Peyer's patch (tissue), 4 donors: ENCODE measurements around the gene PIP5KL1. TPM values are rescaled to one million over a fixed set of nuclear protein-coding genes. Genes with fewer than 3 reads are reported as not detected.

Experiments
- DNase-seq, 3 donors: peaks; one replicate each; pipeline ENCODE4 v3.0.0-alpha.2; 2017 to 2019
- H3K27ac ChIP-seq, 4 donors: fragments of 200-600 bp; sonication (generic); one replicate each; pipeline ENCODE4 v1.5.1; 2016 to 2019
- H3K27me3 ChIP-seq, 2 donors: fragments of 200-600 bp; sonication (generic); one replicate each; pipeline ENCODE4 v1.5.1; 2019
- H3K36me3 ChIP-seq, 3 donors: fragments of 200-600 bp; sonication (generic); one replicate each; pipeline ENCODE4 v1.5.1; 2016 to 2019
- H3K4me1 ChIP-seq, 4 donors: fragments of 200-600 bp; sonication (generic); one replicate each; pipeline ENCODE4 v1.5.1; 2016 to 2019
- H3K4me3 ChIP-seq, 4 donors: fragments of 200-600 bp; sonication (generic); 1 replicate in 3 of 4; 2 replicates in 1 of 4; pipeline ENCODE4 v1.5.1; 2016 to 2019; ENCODE audit warnings: mild to moderate bottlenecking in 1 of 4
- H3K9me3 ChIP-seq, 4 donors: fragments of 200-600 bp; sonication (generic); one replicate each; pipeline ENCODE4 v1.5.1; 2016 to 2019; ENCODE audit warnings: mild to moderate bottlenecking in 1 of 4
- CTCF ChIP-seq, 6 experiments: fragments of 450-650 bp in 4 of 6; fragments of 200-600 bp in 2 of 6; sonication (generic) in 1 of 6; IDR thresholded peaks; one replicate each; pipeline ENCODE4 v1.5.1; 2017 to 2019; ENCODE audit warnings: antibody characterized with exemption in 6 of 6, mild to moderate bottlenecking in 3 of 6, moderate library complexity in 1 of 6
- POLR2A ChIP-seq, 2 donors: fragments of 450-650 bp; IDR thresholded peaks; one replicate each; pipeline ENCODE4 v1.5.1; 2017; ENCODE audit warnings: antibody characterized with exemption in 2 of 2, mild to moderate bottlenecking in 2 of 2, moderate library complexity in 2 of 2
- total RNA-seq, 4 donors: library from RNA; depleted of rRNA; stranded (reverse); fragments of >200 nt; gene quantifications; one replicate each; pipeline ENCODE4 v1.1.0, GENCODE V29; 2016

The PIP5KL1 gene
- total RNA-seq, 4 donors from 2014 or later: 2.5 TPM; not detected in 3

- Histone ChIP-seq H3K9me3 (no peaks in the 10 kb centered on the region), H3K36me3 (no peaks in the 10 kb centered on the region), H3K4me3 (peak overlapping the region; percentile 91 to 97 (median 97)), H3K27ac (peak overlapping the region; percentile 95 to 99 (median 96)), H3K4me1 (peaks cover 6 to 57% (median 44%) of the 10 kb centered on the region in 4 donors), H3K27me3 (no peaks in the 10 kb centered on the region)
- TF ChIP-seq CTCF (IDR thresholded peaks at IDR 0.05) (peak in 4 of 6 experiments; percentile 5 to 28 (median 16)), POLR2A (IDR thresholded peaks at IDR 0.05) (peak in 1 of 2 donors; percentile 12)
- peak in 2 of 3 donors; percentile 76 to 79 for DNase-seq
Observed at GRCh38 chr9:127977884-127978647, 47.5 kb upstream of the PIP5KL1 start.

GRCh38 chr9:127977009-127977883 lies 46.7 kb upstream of the PIP5KL1 start:
- H3K27me3 ChIP-seq: no peaks in the 10 kb centered on the region

GRCh38 chr9:127976498-127976897 lies 45.9 kb upstream of the PIP5KL1 start:
- H3K4me3 ChIP-seq: peak overlapping the region; percentile 91 to 97 (median 97)
- no peaks in the 10 kb centered on the region for H3K36me3 ChIP-seq
- H3K9me3 ChIP-seq: no peaks in the 10 kb centered on the region
- H3K4me1 ChIP-seq: peaks cover 6 to 70% (median 53%) of the 10 kb centered on the region in 4 donors
- H3K27me3 ChIP-seq: no peaks in the 10 kb centered on the region
- TF ChIP-seq CTCF (IDR thresholded peaks at IDR 0.05) (no peak), POLR2A (IDR thresholded peaks at IDR 0.05) (no peak)
- peak; percentile 49 to 81 (median 79) for DNase-seq
- peak overlapping the region; percentile 95 to 99 (median 96) for H3K27ac ChIP-seq

More at GRCh38 chr9:127977009-127977883, 46.7 kb upstream of the PIP5KL1 start:
- TF ChIP-seq POLR2A (IDR thresholded peaks at IDR 0.05) (peak; percentile 42 to 43), CTCF (IDR thresholded peaks at IDR 0.05) (peak in 2 of 6 experiments; percentile 1 to 8)
- Histone ChIP-seq H3K36me3 (no peaks in the 10 kb centered on the region), H3K4me3 (peak overlapping the region; percentile 91 to 97 (median 97)), H3K9me3 (no peaks in the 10 kb centered on the region), H3K4me1 (peaks cover 6 to 66% (median 50%) of the 10 kb centered on the region in 4 donors), H3K27ac (peak overlapping the region; percentile 95 to 99 (median 96))
- peak in 1 of 3 donors; percentile 69 for DNase-seq

GRCh38 chr9:127975376-127976315 lies 45.1 kb upstream of the PIP5KL1 start:
- H3K27me3 ChIP-seq: no peaks in the 10 kb centered on the region
- H3K4me3 ChIP-seq: peak overlapping the region; percentile 91 to 97 (median 97)
- no peak for TF ChIP-seq CTCF (IDR thresholded peaks at IDR 0.05)
- TF ChIP-seq POLR2A (IDR thresholded peaks at IDR 0.05): peak in 1 of 2 donors; percentile 19
- H3K27ac ChIP-seq: peak overlapping the region; percentile 95 to 99 (median 96)
- H3K4me1 ChIP-seq: peaks cover 6 to 75% (median 59%) of the 10 kb centered on the region in 4 donors
- no peaks in the 10 kb centered on the region for H3K36me3 ChIP-seq
- peak in 1 of 3 donors; percentile 57 for DNase-seq
- no peaks in the 10 kb centered on the region for H3K9me3 ChIP-seq
